ENCODE data around the gene NBAS. TPM values are rescaled to one million over a fixed set of nuclear protein-coding genes. Genes with fewer than 3 reads are reported as not detected.

The NBAS gene
- total RNA-seq, 1 experiment from 2014 or later: 36.3 TPM

GRCh38 chr2:15436195-15436594, 124.9 kb downstream of the NBAS start:
- H3K36me3 ChIP-seq (ENCODE audit: control insufficient read depth, insufficient read depth, low read length): no peaks in the 10 kb centered on the region
- no peak for ATAC-seq
- no peaks in the 10 kb centered on the region for H3K4me1 ChIP-seq (ENCODE audit: control insufficient read depth, insufficient read depth, low read length)
- DNase-seq (ENCODE audit: low read depth, low spot score): no peak
- no peak overlapping the region for H3K4me3 ChIP-seq (ENCODE audit: low read depth in 2 of 2, low read length in 2 of 2)
- no peaks in the 10 kb centered on the region for H3K9me3 ChIP-seq (ENCODE audit: control insufficient read depth, insufficient read depth, low read depth, low read length)
- in situ Hi-C loops (cut with HindIII; ENCODE audit: low pct_unique_long_range_greater_than_20kb, low sequenced_read_pairs) (no loop called here), intact Hi-C loops (cut with micrococcal nuclease; ENCODE audit: unreplicated experiment) (no loop called here)
- POLR2A ChIA-PET: no interaction called here
- no peak overlapping the region for H3K27ac ChIP-seq (ENCODE audit: low read length)
- BruUV-seq (replicated peaks): no TSS peak
- no peaks in the 10 kb centered on the region for H3K27me3 ChIP-seq (ENCODE audit: control insufficient read depth, insufficient read depth, low read length)
- TF ChIP-seq REST (IDR thresholded peaks at IDR 0.05; ENCODE audit: insufficient read depth in 1 of 2, low read depth in 2 of 2, low read length in 1 of 2) (no peak), POLR2AphosphoS5 (IDR thresholded peaks at IDR 0.05; ENCODE audit: low read depth, low read length) (no peak), SIN3A (IDR thresholded peaks at IDR 0.05; ENCODE audit: borderline replicate concordance, insufficient read depth, low read depth, low read length) (no peak), TCF7L2 (IDR thresholded peaks at IDR 0.05; ENCODE audit: low read depth, low read length) (no peak), CTCF (IDR thresholded peaks at IDR 0.05) (no peak)
- CTCF ChIA-PET: no interaction called here

- TF ChIP-seq SIN3A (IDR thresholded peaks at IDR 0.05; ENCODE audit: borderline replicate concordance, insufficient read depth, low read depth, low read length) (no peak), POLR2AphosphoS5 (IDR thresholded peaks at IDR 0.05; ENCODE audit: low read depth, low read length) (no peak), CTCF (IDR thresholded peaks at IDR 0.05) (no peak)
- H3K9me3 ChIP-seq (ENCODE audit: control insufficient read depth, insufficient read depth, low read depth, low read length): no peaks in the 10 kb centered on the region
- no peaks in the 10 kb centered on the region for H3K4me1 ChIP-seq (ENCODE audit: control insufficient read depth, insufficient read depth, low read length)
- no peak overlapping the region for H3K27ac ChIP-seq (ENCODE audit: low read length)
- CTCF ChIA-PET: no interaction called here
- H3K4me3 ChIP-seq (ENCODE audit: low read depth in 2 of 2, low read length in 2 of 2): no peak overlapping the region
- no peaks in the 10 kb centered on the region for H3K36me3 ChIP-seq (ENCODE audit: control insufficient read depth, insufficient read depth, low read length)
- no peak for DNase-seq (ENCODE audit: low read depth, low spot score)
- no peaks in the 10 kb centered on the region for H3K27me3 ChIP-seq (ENCODE audit: control insufficient read depth, insufficient read depth, low read length)
- ATAC-seq: no peak
- in situ Hi-C loops (cut with HindIII; ENCODE audit: low pct_unique_long_range_greater_than_20kb, low sequenced_read_pairs) (no loop called here), intact Hi-C loops (cut with micrococcal nuclease; ENCODE audit: unreplicated experiment) (no loop called here)
- no TSS peak for BruUV-seq (replicated peaks)
- POLR2A ChIA-PET: no interaction called here
Measured at GRCh38 chr2:15435474-15435873, 125.7 kb downstream of the NBAS start.

Data from Panc1 (cell line).